Activated CD4-positive, alpha-beta T cell treated with anti-CD3 and anti-CD28 coated beads for 24 hours (primary cell): ENCODE measurements around the gene SARNP.
"Not testable (repeated sequence)": the region's sequence is repeated elsewhere in the genome, so short reads cannot be mapped to it uniquely, and the experiment has no call there.

ENCODE experiments used
- DNase-seq, 2 donors: peaks; one replicate each; pipeline ENCODE4 v3.0.0-alpha.2; 2020; ENCODE audit warnings: low read depth in 2 of 2

SARNP gene

GRCh38 chr12:55797068-55797467, 20.5 kb downstream of the SARNP start:
- DNase-seq: no peak

GRCh38 chr12:55795950-55796349, 21.6 kb downstream of the SARNP start:
- no peak for DNase-seq

- DNase-seq: no peak
Measured at GRCh38 chr12:55789893-55790292, 27.6 kb downstream of the SARNP start.

DNA sequence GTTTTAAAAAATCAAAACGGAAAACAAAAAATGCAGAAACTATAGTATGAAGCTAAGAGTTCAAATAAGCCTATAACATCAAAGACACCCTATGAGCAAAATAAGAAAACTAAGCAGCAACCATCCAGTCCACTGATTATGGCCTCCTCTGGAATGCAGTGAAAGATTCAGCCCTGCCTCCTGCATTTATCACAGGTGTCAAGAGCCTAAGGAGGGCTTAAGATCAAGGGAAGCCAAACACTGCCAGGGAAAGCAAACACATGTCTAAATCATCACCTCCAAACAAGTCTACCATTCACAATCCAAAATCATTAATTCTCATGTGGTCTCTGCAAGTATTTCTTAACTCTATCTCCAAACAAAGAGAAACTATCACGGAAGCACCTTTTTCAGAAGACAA, 28.4 kb downstream of the SARNP start:
- no peak for DNase-seq

DNA sequence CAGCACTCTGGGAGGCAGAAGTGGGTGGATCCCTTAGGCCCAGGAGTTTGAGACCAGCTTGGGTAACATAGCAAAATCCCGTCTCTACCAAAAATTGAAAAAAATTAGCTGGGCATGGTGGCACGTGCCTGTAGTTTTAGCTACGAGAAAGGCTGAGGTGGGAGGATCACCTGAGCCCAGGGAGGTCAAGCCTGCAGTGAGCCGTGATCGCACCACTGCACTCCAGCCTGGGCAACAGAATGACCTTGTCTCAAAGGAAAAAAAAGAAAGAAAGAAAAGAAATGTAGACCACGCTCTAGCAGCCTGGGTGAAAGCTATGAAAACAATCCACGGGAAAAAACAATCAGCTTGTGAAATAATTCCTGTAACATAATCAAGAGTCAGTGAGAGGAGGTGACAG, 29.0 kb downstream of the SARNP start:
- DNase-seq: no peak

DNA sequence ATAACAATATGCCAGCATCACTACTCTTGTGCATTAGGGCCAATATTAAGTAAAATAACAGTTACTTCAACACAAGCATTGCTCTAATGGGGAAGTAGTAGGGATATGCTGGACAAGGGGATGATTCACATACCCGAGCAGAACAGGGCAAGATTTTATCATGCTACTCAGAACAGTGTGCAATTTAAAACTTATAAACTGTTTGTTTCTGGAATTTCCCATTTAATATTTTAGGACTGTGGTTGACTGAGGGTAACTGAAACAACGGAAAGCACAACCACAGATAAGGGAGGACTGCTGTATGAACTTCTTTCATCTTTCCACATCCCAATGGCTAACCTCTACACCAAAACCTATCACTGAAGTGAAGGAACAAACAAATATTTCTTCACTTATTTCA, 36.8 kb downstream of the SARNP start:
- no peak for DNase-seq

GRCh38 chr12:55777856-55778255, 39.7 kb downstream of the SARNP start:
- no peak for DNase-seq

- DNase-seq: no peak
Measured at GRCh38 chr12:55771736-55772135, 45.8 kb downstream of the SARNP start.

- DNase-seq: no peak
Measured at GRCh38 chr12:55767156-55767555, 50.4 kb downstream of the SARNP start.

DNA sequence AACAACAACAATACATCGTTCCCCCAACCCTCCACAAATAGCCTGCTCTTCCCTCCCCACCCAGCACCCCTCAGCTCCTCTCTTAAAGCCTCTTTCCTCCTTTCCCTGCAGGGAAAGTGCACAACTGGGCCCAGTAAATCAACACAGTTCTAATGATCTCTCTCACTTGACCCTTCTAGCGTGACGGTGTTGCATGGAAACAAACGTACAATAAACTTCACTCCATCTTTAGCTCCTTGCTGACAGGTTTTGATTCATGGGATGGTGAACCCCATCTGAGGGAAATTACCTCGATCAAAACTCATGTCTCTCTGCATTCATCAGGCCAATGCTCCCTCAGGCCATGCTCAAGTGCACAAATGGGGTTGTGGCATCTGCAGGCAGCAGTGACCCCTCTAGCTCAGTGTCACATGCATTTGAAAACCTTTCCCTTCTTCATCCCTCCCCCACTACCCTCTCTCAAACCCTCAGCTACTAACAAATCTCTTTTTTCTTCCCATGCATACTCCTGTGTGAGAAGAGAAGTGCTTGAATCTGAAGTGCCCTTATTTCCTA, 51.7 kb downstream of the SARNP start:
- DNase-seq: no peak

GRCh38 chr12:55762646-55763045, 54.9 kb downstream of the SARNP start:
- no peak for DNase-seq

DNA sequence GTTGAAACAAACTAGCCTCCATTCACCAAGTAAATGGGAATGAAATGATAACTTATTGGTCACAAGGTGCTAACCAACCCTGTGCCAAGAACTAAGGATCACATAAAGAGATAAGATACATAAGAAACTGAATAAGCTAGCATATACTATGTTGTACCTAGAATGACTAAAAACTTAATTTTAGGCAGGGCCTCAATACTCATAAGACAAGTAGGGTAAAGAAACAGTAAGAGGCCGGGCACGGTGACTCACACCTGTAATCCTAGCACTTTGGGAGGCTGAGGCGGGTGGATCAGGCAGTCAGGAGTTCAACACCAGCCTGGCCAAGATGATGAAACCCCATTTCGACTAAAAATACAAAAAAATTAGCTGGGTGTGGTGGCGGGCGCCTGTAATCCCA, 56.9 kb downstream of the SARNP start:
- peak in 1 of 2 donors; percentile 25 for DNase-seq

GRCh38 chr12:55758575-55758974, 58.9 kb downstream of the SARNP start:
- DNase-seq: not testable (repeated sequence)

DNA sequence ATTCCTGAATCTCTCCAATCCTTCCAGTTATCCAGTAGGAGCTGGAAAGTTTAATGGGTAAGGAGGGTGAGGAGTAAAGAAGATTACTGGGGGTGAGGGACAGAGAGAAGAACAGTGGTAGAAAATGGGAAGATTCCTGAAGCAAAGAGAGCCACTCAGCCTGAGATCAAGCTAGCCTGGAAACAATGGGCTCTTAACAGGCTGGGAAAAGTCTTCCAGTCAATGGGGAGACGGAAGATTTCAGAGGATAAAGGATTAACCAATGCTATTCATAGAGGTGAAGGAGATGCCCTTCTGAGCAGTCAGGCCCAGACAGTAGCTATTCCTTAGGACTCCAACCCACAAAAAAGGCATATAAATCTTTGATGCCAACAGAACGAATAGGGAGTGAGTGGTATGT, 59.8 kb downstream of the SARNP start:
- DNase-seq: no peak

- no peak for DNase-seq
Measured at GRCh38 chr12:55755246-55755645, 62.3 kb downstream of the SARNP start.

DNA sequence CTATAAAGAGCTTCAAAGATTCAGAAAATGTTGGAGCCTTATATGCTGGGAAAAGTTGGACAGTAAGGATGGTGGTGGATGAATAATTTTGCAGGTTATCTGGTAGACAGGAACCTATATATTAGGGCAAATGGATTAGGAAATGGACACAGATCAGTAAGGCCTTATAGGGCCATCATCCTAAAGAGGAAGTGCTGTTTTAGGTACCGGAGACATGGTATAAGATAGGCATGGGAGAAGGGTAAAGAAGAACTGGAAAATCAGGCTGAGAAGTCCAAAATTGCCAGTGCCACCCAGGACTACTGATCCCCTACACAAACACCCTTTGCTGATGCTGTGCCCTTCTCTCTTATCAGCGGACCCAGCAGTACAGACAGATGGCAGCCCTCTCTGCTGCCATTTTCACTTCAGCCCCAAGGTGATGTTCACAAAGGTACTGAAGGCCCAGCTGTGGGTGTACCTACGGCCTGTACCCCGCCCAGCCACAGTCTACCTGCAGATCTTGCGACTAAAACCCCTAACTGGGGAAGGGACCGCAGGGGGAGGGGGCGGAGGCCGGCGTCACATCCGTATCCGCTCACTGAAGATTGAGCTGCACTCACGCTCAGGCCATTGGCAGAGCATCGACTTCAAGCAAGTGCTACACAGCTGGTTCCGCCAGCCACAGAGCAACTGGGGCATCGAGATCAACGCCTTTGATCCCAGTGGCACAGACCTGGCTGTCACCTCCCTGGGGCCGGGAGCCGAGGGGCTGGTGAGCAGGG, 69.1 kb downstream of the SARNP start:
- no peak for DNase-seq

DNA sequence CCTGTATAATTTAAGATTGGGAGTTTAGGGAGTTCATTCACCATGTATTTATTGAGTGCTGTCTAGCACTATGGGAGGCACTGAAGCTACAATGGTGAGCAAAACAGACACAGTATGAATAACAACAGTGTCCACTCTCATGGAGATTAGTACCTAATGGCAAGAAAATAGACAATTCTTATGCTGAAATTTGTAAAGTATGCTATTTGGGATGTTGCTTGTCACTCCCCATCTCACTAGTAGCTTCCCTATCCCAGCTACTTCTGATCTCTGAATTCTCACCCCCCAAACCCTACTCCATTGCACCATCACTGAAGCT, 70.7 kb downstream of the SARNP start:
- no peak for DNase-seq

DNA sequence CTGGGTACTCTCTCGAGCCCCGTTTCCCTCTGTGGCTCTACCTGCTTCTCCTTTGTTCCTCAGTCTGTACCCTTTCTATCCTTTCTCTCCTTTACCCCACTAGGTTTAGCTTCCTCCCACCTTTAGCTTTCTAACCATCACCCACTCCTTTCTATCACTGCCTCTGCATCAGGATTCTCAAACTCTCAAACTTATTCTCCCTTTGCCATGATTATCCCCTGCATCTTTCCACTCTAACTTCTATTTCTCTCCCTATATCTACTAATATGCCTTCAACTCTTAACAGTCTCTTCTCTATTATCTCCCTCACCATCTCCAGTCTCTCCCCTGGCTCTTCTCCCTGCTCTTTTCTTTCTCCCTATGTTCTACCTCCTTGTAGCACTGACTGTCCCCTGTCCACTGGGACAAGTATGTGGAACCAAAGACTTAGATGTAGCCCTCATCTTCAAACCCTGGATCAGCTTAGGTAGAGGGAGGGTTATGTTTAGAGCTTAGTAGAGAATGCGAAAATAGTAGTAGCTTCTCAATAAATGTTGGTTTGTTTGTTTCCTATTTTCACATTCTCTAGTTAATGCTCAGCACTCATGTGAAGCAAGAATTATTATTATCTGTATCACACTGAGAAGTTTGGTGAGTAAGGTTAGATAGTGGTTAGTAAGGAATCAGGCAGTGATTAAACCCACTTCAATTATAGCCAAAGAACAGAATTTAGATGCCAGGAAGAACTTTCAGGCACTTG, 71.2 kb downstream of the SARNP start:
- no peak for DNase-seq

DNA sequence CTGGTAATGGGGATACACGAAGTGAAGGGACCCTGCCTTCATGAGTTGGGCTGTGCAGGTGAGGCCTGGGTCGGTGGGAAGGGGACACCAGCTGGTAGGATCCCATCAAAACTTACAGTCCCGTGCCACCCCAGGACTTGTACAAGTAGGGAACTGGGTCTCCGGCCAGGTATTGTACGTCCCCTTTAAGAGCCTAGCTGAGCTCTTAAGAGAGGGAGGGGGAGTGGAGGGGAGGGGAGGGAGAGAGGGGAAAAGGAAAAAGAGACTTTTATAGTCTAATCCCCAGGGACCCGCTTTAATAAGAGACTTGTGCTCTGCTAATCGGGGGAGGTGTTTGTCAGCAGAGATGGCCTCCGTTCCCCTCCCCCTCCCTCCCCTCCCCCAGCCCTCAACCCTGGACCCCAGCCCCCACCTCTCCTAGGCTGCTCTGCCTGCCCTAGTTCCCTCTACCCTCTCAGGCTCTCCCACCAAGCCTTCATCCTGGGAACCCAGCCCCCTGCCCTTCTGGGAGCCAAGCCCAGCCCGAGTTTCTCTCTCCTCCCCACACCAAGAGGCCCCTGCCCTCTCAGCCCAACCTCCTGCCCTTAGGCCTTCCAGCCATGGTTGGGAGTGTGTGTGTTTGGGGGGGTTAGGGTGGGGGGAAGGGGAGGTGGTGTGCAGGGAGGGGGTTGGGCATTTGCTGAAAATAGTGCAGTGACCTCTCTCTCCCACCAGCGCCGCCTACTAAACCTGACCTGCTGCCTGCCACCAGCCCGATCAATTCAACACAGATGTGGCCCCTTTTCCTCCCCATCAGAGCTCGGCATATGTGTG, 72.0 kb downstream of the SARNP start:
- DNase-seq: no peak

GRCh38 chr12:55744340-55745030, 73.0 kb downstream of the SARNP start:
- DNase-seq: no peak

- peak in 1 of 2 donors; percentile 18 for DNase-seq
Measured at GRCh38 chr12:55743406-55744339, 73.9 kb downstream of the SARNP start.
